Measurements from ENCODE around the gene PDZK1.
"Not testable (repeated sequence)": the region's sequence is repeated elsewhere in the genome, so short reads cannot be mapped to it uniquely, and the experiment has no call there.

The PDZK1 gene

GRCh38 chr1:145730900-145731299, 23.7 kb upstream of the PDZK1 start:
- H3K4me3 ChIP-seq (replicated peaks; ENCODE audit: low read depth, low read length) = no peak overlapping the region
- no peak for TF ChIP-seq CTCF (IDR thresholded peaks at IDR 0.05; ENCODE audit: low read depth, low read length, missing control alignments)
- DNase-seq (ENCODE audit: extremely low read depth, low read depth) = no peak

GRCh38 chr1:145730467-145730866, 23.3 kb upstream of the PDZK1 start:
- DNase-seq (ENCODE audit: extremely low read depth, low read depth) = no peak
- no peak for TF ChIP-seq CTCF (IDR thresholded peaks at IDR 0.05; ENCODE audit: low read depth, low read length, missing control alignments)
- no peak overlapping the region for H3K4me3 ChIP-seq (replicated peaks; ENCODE audit: low read depth, low read length)

- DNase-seq (ENCODE audit: extremely low read depth, low read depth) = no peak
- H3K4me3 ChIP-seq (replicated peaks; ENCODE audit: low read depth, low read length) = no peak overlapping the region
- no peak for TF ChIP-seq CTCF (IDR thresholded peaks at IDR 0.05; ENCODE audit: low read depth, low read length, missing control alignments)
Measured at GRCh38 chr1:145729666-145730436, 22.7 kb upstream of the PDZK1 start.

GRCh38 chr1:145729196-145729595, 22.0 kb upstream of the PDZK1 start:
- TF ChIP-seq CTCF (IDR thresholded peaks at IDR 0.05; ENCODE audit: low read depth, low read length, missing control alignments) = no peak
- no peak for DNase-seq (ENCODE audit: extremely low read depth, low read depth)
- no peak overlapping the region for H3K4me3 ChIP-seq (replicated peaks; ENCODE audit: low read depth, low read length)

- not testable (repeated sequence) for H3K4me3 ChIP-seq (replicated peaks; ENCODE audit: low read depth, low read length); DNase-seq (ENCODE audit: extremely low read depth, low read depth)
Measured at GRCh38 chr1:145726193-145726592, 19.0 kb upstream of the PDZK1 start.

GRCh38 chr1:145720878-145721671, 13.9 kb upstream of the PDZK1 start:
- H3K4me3 ChIP-seq (replicated peaks; ENCODE audit: low read depth, low read length) = peak overlapping the region; percentile 18
- no peak for DNase-seq (ENCODE audit: extremely low read depth, low read depth)
- TF ChIP-seq CTCF (IDR thresholded peaks at IDR 0.05; ENCODE audit: low read depth, low read length, missing control alignments) = peak; percentile 84

- DNase-seq (ENCODE audit: extremely low read depth, low read depth) = no peak
- H3K4me3 ChIP-seq (replicated peaks; ENCODE audit: low read depth, low read length) = no peak overlapping the region
- TF ChIP-seq CTCF (IDR thresholded peaks at IDR 0.05; ENCODE audit: low read depth, low read length, missing control alignments) = no peak
Measured at GRCh38 chr1:145720556-145720877, 13.3 kb upstream of the PDZK1 start.

Measured in HFF-Myc (cell line).